Stimulated activated CD4-positive, alpha-beta T cell treated with anti-CD3 and anti-CD28 coated beads, Interleukin-2, amount 100 ng/mL, for 48 hours (primary cell): Measurements from ENCODE around the gene POLQ.
A peak's percentile ranks its signal among the peaks of the same experiment; 100 is the strongest.
"Not testable (repeated sequence)": the region's sequence is repeated elsewhere in the genome, so short reads cannot be mapped to it uniquely, and the experiment has no call there.

Experiments
- DNase-seq, 2 donors: peaks; one replicate each; pipeline ENCODE4 v3.0.0-alpha.2; 2020

Gene POLQ

DNA sequence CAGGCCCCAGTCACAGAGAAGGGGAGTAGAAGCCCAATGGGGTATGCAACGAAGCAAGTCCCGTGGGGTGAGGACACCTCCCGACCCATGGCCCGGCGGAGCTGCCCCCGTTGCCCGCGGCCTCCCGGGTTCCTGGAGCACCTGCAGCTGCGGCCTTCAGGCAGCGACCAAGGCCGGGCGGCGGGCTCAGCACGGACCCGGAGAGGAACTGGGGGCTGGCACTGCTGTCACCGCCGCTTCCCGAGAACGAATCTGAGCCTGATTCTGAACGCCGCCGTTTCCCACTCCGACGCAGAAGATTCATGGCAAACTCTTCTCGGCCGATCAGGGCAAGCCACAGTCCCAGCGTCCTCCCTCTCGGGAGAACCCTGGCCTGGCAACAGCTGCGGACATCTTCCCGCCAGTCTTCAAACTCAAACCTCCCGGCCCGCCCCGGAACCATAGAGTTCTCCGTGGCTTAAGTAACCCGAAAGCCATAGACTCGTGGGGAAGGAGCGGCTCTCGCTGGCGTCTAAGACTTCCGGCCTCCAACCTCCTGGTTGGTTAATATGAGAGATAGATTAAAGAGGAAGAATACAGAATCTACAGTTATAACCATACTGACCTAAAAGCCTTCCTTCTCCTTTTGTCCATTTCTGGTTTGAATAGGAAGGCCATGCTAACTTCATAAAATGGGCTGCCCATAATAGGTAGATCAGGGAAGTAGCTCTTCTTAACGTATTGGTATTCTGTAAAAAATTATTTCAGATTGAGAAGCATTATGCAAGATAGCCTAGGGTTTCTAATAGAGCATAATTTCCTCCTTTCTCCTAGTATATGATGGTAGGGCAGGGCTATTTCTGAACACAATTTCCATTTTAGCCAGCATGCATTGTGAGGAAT is at the start of gene POLQ:
Gene POLQ, minus strand, starts transcription at position 415 of the 882 bp plus-strand sequence. Its CDS starts 111 bp downstream, at position 304.
- peak; percentile 75 to 79 for DNase-seq

DNA sequence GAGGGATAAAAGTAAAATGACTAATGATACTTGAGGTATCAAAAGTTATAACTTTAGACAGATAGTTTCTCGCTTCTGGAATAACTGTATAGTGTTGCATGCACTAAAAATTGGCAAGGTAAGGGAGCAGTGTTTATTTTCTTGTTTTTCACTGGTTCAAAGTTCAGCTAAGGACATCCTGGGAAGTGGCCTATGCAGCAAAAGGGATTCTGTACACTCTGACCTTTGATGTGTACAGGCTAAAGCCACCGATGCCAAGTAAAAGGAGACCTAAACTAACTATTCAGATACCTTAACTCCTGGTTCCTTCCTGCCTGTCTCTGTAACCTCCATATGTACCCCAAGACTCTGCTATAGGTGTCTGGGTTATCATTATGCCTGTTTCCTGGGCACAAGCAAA is 49.1 kb upstream of the POLQ start:
- DNase-seq, result no peak

DNA sequence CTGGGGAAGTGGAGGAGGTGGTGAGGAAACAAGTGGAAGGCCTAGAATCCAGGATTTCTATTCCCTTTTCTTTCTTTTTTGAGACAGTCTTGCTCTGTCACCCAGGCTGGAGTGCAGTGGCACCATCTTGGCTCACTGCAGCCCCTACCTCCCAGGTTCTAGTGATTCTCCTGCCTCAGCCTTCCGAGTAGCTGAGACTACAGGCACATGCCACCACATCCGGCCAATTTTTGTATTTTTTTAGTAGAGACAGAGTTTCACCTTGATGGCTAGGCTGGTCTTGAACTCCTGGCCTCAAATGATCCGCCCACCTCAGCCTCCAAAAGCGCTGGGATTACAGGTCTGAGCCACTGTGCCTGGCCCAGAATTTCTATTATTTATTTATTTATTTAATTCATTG is 48.0 kb upstream of the POLQ start:
- not testable (repeated sequence) for DNase-seq

GRCh38 chr3:121592856-121593702 is 47.3 kb upstream of the POLQ start, which contains the start of gene FBXO40:
TSS of gene FBXO40 (plus strand) at chr3:121593379. CDS start at chr3:121620576, 27,197 bp downstream.
- no peak for DNase-seq

- DNase-seq, result no peak
Observed at GRCh38 chr3:121584418-121584817, 38.6 kb upstream of the POLQ start.

- DNase-seq, result no peak
Observed at GRCh38 chr3:121581691-121582090, 35.9 kb upstream of the POLQ start.

- DNase-seq, result no peak
Observed at GRCh38 chr3:121574449-121574848, 28.7 kb upstream of the POLQ start.

- DNase-seq, result no peak
Observed at GRCh38 chr3:121567649-121568048, 21.9 kb upstream of the POLQ start, which contains the start of gene ARGFX. TSS of gene ARGFX (plus strand) at chr3:121567949. CDS start at chr3:121570714, 2,765 bp downstream.

GRCh38 chr3:121566773-121567172 is 21.0 kb upstream of the POLQ start:
- DNase-seq, result no peak

- no peak for DNase-seq
Observed at GRCh38 chr3:121562148-121562547, 16.4 kb upstream of the POLQ start.

- no peak for DNase-seq
Observed at GRCh38 chr3:121557426-121557934, 11.7 kb upstream of the POLQ start.

DNA sequence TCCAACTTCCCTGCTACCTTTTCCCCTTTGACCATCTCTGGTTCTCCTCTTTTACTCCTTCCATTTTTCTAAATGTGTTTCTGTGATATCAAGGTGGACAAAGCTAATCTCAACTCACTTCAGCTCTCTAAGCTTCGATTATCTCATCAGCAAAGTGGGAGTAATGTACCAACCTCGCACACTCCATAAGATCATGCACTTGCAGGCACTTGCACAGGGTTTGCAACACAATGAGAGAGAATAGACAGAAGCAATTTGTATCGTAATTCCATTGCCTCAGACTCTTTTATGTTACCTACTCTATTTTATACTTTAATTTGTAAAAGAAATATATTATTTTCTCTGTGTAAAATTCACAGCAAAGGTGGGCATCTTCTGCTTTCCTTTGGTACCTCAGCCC is 7.0 kb upstream of the POLQ start:
- DNase-seq, result no peak

DNA sequence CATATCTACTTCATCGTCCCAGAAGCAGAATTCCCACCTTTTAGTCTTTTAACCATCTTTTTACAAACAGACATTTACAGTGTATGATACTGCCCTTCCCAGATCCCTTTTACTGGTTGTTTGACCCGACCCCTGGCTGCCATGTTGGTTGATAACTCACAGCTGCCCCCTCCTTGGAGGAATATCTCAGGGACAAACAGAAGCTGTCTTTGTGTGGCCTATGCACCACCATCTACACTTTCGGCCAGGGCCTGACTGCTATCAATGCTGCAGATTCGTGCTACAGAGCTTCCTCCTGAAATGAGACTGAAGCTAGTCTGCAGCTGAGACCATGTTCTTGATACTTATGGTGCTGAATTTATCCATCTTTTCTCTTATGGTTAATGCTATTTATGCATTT is 6.6 kb upstream of the POLQ start:
- no peak for DNase-seq

GRCh38 chr3:121545049-121545573 is 677 bp downstream of the POLQ start:
- peak in 1 of 2 donors; percentile 8 for DNase-seq

DNA sequence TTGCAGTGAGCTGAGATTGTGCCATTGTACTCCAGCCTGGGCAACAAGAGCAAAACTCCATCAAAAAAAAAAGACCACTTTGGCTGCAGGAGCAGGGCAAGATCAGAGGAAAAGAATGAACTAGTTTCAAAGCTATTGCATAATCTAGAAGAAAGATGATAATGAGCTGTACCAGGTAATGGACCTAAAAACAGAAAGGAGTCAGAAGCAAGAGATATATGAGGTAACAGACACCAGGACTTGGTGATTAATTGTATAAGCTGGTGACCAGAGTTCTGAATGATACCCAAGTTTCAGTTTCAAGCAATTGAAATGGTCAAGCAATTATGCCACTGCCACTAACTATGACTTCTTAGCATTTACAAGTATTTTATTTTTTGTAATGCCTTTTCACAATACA is 2.9 kb downstream of the POLQ start:
- DNase-seq, result no peak

DNA sequence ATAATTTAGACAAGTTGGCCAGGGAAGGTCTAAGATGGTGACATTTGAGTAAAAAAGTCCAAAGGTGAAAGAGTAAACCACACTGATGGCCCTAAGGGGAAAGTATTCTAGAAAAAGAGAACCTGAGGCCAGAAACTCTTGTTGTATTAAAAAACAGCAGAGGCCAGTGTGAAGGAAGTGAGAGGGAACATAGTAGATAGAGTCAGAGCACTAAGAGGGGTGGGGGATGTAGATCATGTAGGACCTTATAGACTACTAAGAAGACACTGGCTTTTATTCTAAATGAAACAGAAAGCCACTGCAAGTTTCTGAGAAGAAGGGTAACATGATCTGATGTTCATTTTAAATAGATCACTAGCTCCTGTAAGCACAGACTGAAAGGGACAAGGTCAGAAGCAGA is 14.5 kb downstream of the POLQ start:
- no peak for DNase-seq

DNA sequence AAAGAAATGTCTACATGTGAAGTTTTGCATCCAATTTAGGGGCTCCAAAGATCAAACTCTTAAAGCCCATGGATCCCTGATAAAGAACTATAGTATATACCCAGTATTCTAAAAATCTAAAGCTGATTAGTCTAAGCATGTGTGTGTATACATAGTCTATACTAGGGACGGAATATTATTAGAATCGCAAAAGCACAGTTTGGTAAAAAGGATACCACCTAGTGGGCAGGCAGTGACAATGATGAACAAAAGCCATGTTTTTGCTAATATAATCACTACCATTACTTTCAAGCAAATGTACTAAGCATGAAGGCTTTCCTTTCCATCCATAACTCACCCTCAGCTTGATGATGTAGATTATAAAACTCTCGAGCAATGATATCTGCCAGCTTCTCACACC is 16.5 kb downstream of the POLQ start:
- DNase-seq, result no peak

- no peak for DNase-seq
Observed at GRCh38 chr3:121520510-121520909, 25.3 kb downstream of the POLQ start.

GRCh38 chr3:121517953-121518655 is 27.7 kb downstream of the POLQ start:
- DNase-seq, result no peak

DNA sequence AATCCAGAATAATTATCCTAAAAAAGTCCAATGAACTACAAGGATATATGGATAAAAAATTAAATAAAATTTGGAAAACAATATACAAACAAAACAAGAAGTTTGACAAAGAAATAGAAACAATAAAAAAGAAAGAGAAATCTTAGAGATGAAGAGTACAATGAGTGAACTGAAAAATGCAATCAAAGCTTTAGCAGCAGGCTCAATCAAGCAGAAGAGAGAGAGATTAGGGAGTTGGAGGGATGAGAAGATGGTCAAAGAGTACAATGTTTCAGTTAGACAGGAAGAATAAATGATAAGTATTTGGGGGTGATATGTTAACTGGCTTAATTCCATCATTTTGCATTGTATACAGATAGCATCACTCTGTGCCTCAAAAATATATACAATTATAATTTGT is 29.9 kb downstream of the POLQ start:
- no peak for DNase-seq

GRCh38 chr3:121515313-121515712 is 30.5 kb downstream of the POLQ start:
- DNase-seq, result no peak

GRCh38 chr3:121514496-121514895 is 31.3 kb downstream of the POLQ start:
- DNase-seq, result no peak

DNA sequence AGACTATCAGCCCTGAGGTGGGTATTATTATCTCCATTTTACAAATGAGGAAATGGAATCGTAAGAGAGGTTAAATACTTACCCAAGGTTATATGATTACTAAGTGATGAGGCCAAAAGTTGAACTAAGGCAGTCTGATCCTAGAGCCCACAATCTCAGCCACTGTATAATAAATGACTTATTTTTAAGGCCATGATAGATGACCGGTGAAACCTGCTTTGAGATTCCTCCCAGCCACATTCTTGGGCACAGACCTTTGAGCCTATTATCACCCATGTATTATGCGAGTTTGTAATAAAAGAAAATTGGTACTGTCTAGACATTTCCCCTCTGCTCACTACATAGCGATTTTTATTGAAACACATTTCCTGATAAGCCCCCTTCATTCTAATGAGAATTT is 37.4 kb downstream of the POLQ start:
- no peak for DNase-seq
